Epithelial cell of proximal tubule (primary cell): ENCODE data around the gene ARRB1. TPM values are rescaled to one million over a fixed set of nuclear protein-coding genes. Genes with fewer than 3 reads are reported as not detected.

Source experiments
- DNase-seq: peaks from one replicate; pipeline ENCODE4 v3.0.0-alpha.2; 2011; ENCODE audit warnings: low read depth
- H3K4me3 ChIP-seq: 2 replicates; pipeline ENCODE4 v1.5.1; 2011; ENCODE audit warnings: low read depth, mild to moderate bottlenecking, low read length
- CTCF ChIP-seq: conservative IDR thresholded peaks from 2 replicates; pipeline ENCODE4 v1.5.1; 2012; ENCODE audit warnings: low read depth, mild to moderate bottlenecking, low read length
- total RNA-seq: library from RNA; depleted of rRNA; stranded (reverse); fragments of >200 nt; gene quantifications from 2 replicates; pipeline ENCODE4 v1.2.3, GENCODE V29; 2015

The ARRB1 gene
- total RNA-seq, result 6.4 and 13.8 TPM in 2 replicates

- DNase-seq, result no peak
- peak within 1 kb of the TSS; percentile 69 for H3K4me3 ChIP-seq
- no peak for TF ChIP-seq CTCF
Measured at GRCh38 chr11:75351541-75351790, at the start of gene ARRB1. TSS of gene ARRB1 (minus strand) at chr11:75351661. CDS start at chr11:75351607, 54 bp downstream.

DNA sequence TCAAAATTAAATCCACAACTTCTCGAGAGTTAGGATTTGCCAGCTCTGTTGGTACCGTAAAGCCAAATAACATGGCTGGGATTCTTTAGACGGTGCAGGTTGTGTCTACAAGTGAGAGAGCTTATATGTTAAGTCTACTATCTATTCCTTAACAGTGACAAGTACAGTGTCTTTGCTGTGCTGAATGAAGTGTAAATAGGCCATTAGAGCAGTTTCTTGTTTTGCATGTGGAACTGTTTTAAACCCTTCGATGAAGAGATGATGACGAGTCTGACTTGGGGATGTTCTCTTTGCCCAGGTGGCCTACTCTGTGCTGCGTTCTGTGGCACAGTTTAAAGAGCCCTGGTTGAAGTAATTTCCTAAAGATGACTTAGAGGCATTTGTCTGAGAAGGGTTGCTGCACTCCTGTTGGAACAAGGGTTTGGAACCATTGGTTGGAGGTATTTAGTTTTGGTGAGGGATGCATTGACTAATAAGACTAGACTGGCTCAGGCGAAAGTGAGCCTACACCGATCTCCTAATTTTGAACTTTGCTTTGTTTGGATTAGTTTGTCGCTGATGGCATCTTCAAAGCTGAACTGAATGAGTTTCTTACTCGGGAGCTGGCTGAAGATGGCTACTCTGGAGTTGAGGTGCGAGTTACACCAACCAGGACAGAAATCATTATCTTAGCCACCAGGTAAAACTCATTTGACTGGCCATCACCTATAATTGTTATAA lies 48.8 kb upstream of the ARRB1 start:
- TF ChIP-seq CTCF, result no peak
- H3K4me3 ChIP-seq, result peak overlapping the region; percentile 96
- DNase-seq, result no peak

DNA sequence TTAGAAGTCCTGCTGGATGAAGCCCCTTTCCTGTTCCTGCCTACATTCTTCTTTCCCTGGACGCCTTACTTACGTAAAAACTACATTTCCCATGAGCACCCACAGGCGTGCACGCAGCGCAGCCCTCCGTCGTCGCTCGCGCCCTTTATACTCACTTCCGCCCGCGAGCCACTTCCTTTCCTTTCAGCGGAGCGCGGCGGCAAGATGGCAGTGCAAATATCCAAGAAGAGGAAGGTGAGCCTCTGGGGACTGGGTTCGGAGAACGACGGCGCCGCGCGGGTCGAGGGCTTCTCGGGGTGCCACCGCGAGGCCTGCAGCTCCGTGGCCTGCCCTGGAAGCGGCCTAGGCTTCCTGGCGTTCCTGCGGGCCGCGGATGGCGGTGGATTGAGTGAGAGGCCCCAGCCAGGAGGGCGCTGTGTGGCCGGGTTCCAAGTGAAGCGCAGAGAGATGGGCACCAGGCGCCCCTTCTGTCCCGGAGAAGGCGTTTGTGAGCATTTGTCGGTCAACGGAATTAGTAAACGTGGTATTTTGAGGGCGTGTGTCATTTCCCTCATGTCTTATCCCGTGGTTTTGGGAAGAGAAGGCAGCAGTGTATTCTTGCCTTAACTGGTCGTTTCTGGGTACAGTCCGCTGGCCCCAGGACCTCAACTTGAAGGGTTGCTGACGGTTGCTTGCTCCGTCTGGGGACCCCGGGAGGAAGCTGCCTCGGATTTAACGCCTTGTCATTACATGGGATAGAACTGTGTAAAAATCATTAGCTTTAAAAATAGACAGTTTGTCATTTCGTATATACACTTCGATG lies 48.1 kb upstream of the ARRB1 start, which contains the start of gene RPS3:
Gene RPS3, plus strand, starts transcription at position 175 of the 802 bp plus-strand sequence. Its CDS starts 30 bp downstream, at position 205.
- no peak for DNase-seq
- peak; percentile 22 for TF ChIP-seq CTCF
- peak within 1 kb of the TSS; percentile 96 for H3K4me3 ChIP-seq

DNA sequence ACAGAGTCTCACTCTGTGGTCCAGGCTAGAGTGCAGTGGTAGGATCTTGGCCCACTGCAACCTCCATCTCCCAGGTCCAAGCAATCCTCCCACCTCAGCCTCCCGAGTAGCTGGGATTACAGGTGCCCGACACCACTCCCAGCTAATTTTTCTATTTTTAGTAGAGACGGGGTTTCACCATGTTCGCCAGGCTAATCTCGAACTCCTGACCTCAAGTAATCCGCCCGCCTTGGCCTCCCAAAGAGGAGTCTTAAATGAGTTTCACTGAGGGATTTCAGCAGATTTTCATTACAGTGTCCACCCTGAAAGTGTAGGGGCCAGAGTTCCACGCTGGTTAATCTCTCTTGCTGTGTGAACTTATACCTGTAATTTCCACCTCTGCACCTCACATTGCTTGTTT lies 47.4 kb upstream of the ARRB1 start:
- H3K4me3 ChIP-seq, result no peak overlapping the region
- TF ChIP-seq CTCF, result no peak

DNA sequence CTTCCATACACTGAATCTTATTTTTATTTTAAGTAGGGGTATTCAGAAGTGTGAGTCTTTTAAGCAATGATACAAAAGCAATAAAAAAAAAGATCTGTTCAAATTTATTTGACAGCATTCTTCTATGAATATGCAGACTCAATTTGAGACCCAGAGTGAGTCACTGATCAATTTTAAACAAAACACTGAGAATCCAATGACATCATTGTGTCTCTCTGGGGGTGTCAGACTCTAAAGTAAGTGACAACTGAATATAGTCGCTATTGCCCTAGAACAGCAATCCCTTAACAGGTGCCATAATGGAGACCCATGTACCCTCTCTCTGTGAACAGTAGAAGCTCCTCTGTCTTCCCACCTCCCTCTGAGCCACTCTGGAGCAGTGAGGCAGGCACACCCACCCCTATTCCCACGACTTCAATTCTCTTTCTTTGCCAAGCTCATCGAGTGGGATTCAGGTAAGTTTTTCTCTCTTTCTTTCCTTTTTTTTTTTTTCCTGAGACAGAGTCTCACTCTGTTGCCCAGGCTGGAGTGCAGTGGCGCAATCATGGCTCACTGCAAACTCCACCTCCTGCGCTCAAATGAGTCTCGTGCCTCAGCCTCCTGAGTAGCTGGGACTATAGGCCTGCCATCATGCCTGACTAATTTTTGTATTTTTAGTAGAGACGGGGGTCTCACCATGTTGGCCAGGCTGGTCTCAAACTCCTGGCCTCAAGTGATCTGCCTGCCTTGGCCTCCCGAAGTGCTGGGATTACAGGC lies 42.8 kb upstream of the ARRB1 start:
- no peak for DNase-seq
- TF ChIP-seq CTCF, result no peak
- no peak overlapping the region for H3K4me3 ChIP-seq

More for the DNA sequence above, 47.4 kb upstream of the ARRB1 start:
- DNase-seq, result no peak

- TF ChIP-seq CTCF, result no peak
- no peak overlapping the region for H3K4me3 ChIP-seq
- DNase-seq, result no peak
Measured at GRCh38 chr11:75389925-75390324, 38.5 kb upstream of the ARRB1 start.
